Measurements from ENCODE around the gene C1orf116. TPM values are rescaled to one million over a fixed set of nuclear protein-coding genes. Genes with fewer than 3 reads are reported as not detected.

C1orf116 gene
- total RNA-seq, 2 donors from 2014 or later = 17.2 to 31.6 TPM

GRCh38 chr1:206974140-206974539, 58.4 kb downstream of the C1orf116 start:
- intact Hi-C loops (cut with DNase I, micrococcal nuclease) = no loop called here
- DNase-seq (no peak), ATAC-seq (no peak)

GRCh38 chr1:206972728-206973127, 59.8 kb downstream of the C1orf116 start:
- intact Hi-C loops (cut with DNase I, micrococcal nuclease) = no loop called here
- peak; percentile 56 for ATAC-seq
- DNase-seq = no peak

- peak in 1 of 2 donors; percentile 21 for DNase-seq
- no peak for ATAC-seq
- intact Hi-C loops (cut with DNase I, micrococcal nuclease) = no loop called here
Observed at GRCh38 chr1:206971029-206971655, 61.4 kb downstream of the C1orf116 start.

GRCh38 chr1:206970446-206970845, 62.1 kb downstream of the C1orf116 start, which contains the start of gene FCAMR:
Gene FCAMR, minus strand, starts transcription at chr1:206970460. Its CDS starts 335 bp downstream, at chr1:206970125.
- ATAC-seq (no peak), DNase-seq (peak in 1 of 2 donors; percentile 10)
- intact Hi-C loops (cut with DNase I, micrococcal nuclease) = no loop called here

- intact Hi-C loops (cut with DNase I, micrococcal nuclease) = no loop called here
- peak; percentile 84 for ATAC-seq
- DNase-seq = peak; percentile 73 to 86
Observed at GRCh38 chr1:206969090-206969489, 63.5 kb downstream of the C1orf116 start.

Other genes with a start within 250 kb of the C1orf116 start
- not detected for gene IL20, start 167.1 kb downstream of the C1orf116 start, total RNA-seq
- not detected for gene IL24, start 135.3 kb downstream of the C1orf116 start, total RNA-seq
- 1 to 10 TPM; 1.6 to 4.8 TPM for gene FCMR, start 110.8 kb downstream of the C1orf116 start, total RNA-seq
- over 10,000 TPM; 10,148 to 12,746 TPM for gene PIGR, start 86.3 kb downstream of the C1orf116 start, total RNA-seq
- 1 to 10 TPM in 1 of 2 donors, under 1 TPM in 1; 0.53 to 1.0 TPM for gene FCAMR, start 62.3 kb downstream of the C1orf116 start, total RNA-seq
- 1 to 10 TPM; 6.6 to 7.2 TPM for gene YOD1, start 18.5 kb upstream of the C1orf116 start, total RNA-seq
- gene PFKFB2, start 20.5 kb upstream of the C1orf116 start, total RNA-seq = 100 to 1,000 TPM; 104 to 117 TPM
- gene C4BPB, start 56.1 kb upstream of the C1orf116 start, total RNA-seq = 10 to 100 TPM in 1 of 2 donors, 1 to 10 TPM in 1; 5.0 to 20.8 TPM
- gene C4BPA, start 71.5 kb upstream of the C1orf116 start, total RNA-seq = 1 to 10 TPM; 3.4 to 4.5 TPM